Large intestine (tissue), 3 donors: ENCODE data around the gene KRAS. TPM values are rescaled to one million over a fixed set of nuclear protein-coding genes. Genes with fewer than 3 reads are reported as not detected.
A peak's percentile ranks its signal among the peaks of the same experiment; 100 is the strongest.

ENCODE experiments used
- DNase-seq, 2 donors: peaks; one replicate each; pipeline versions ENCODE4 v3.0.0 to v3.0.0-alpha.2; 2013
- H3K27ac ChIP-seq: one replicate; pipeline ENCODE4 v1.5.1; 2013; ENCODE audit warnings: low read length
- H3K27me3 ChIP-seq: 2 replicates; pipeline ENCODE4 v1.6.1; 2013; ENCODE audit warnings: low read length; ENCODE audit not compliant: control insufficient read depth, insufficient read depth
- H3K36me3 ChIP-seq: 2 replicates; pipeline ENCODE4 v1.6.1; 2013; ENCODE audit warnings: low read length; ENCODE audit not compliant: control insufficient read depth, insufficient read depth
- H3K4me1 ChIP-seq: one replicate; pipeline ENCODE4 v1.6.1; 2013; ENCODE audit warnings: low read length; ENCODE audit not compliant: control insufficient read depth, insufficient read depth
- H3K4me3 ChIP-seq: one replicate; pipeline ENCODE4 v1.5.1; 2013; ENCODE audit warnings: low read length
- H3K9me3 ChIP-seq: one replicate; pipeline ENCODE4 v1.6.1; 2013; ENCODE audit warnings: mild to moderate bottlenecking, low read depth, low read length, moderate library complexity; ENCODE audit not compliant: control insufficient read depth
- WGBS: methylation state at CpG from one replicate; pipeline ENCODE4 v1.1.5; 2013; ENCODE audit warnings: low lambda C conversion rate; ENCODE audit not compliant: insufficient coverage; 5-methylcytosine and 5-hydroxymethylcytosine counted together
- polyA plus RNA-seq: library from polyadenylated mRNA; unstranded; fragments of 120-200 nt; gene quantifications from one replicate; pipeline ENCODE4 v1.2.1, GENCODE V29; 2013

The KRAS gene
- polyA plus RNA-seq, 1 donor: 37.3 TPM

DNA sequence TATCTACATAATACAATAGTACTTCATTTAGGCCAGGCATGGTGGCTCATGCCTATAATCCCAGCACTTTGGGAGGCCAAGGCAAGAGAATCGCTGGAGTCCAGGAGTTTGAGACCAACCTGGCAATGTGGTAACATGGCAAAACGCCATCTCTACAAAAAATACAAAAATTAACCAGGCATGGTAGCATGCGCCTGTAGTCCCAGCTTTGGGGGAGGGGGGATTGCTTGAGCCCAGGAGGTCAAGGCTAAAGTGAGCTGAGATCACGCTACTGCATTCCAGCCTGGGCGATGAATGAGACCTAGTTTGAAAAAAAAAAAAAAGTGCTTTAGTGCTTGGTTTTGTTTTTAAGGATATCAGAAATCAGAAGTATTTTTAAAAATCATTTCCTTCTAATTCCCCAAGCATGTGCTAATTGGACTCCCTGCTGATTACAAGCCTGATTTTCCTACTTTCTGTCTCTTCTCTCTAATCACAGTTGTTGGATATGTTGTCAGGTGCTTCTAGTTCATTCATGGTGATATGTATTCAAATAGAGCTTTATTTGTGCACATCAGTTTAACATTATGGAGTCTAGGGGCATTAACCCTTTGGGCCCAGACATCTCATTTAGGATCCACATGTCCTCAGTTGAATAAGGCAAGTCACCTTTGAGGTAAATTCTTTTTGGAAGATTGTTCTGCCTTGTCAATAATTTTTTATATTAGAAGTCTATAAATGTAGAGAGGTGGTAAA lies 7.0 kb upstream of the KRAS start:
- H3K9me3 ChIP-seq: no peaks in the 10 kb centered on the region
- peaks cover 28% of the 10 kb centered on the region for H3K4me1 ChIP-seq
- H3K36me3 ChIP-seq: no peaks in the 10 kb centered on the region
- no peak for DNase-seq
- WGBS: 100% methylated on average over 2 of the region's 5 CpGs
- H3K27ac ChIP-seq: no peak overlapping the region
- H3K27me3 ChIP-seq: no peaks in the 10 kb centered on the region
- no peak overlapping the region for H3K4me3 ChIP-seq

GRCh38 chr12:25256826-25257225 lies 6.1 kb upstream of the KRAS start:
- Histone ChIP-seq H3K4me1 (peaks cover 28% of the 10 kb centered on the region), H3K36me3 (no peaks in the 10 kb centered on the region), H3K9me3 (no peaks in the 10 kb centered on the region), H3K4me3 (no peak overlapping the region), H3K27ac (no peak overlapping the region), H3K27me3 (no peaks in the 10 kb centered on the region)
- no peak for DNase-seq
- WGBS: 83% methylated on average over 1 of the region's 3 CpGs

DNA sequence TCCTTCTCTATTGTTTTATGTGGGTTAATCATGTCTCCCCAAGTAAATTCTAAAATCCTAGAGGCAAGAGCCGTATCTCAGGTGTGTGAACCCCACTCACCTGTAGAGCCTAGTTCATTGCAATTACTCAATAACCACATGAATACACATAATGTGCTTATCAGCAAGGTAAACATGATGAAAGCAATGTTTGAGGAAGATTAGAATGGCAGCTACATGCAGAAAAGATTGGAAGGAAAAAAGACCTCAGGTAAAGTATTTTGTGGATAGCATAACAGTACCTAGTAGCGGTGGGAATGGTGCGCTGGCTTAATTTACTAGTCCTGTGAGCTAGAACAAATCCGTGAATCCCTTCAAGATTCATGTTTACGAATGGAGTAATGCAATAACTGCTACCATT lies 5.3 kb upstream of the KRAS start:
- no peak overlapping the region for H3K4me3 ChIP-seq
- H3K36me3 ChIP-seq: no peaks in the 10 kb centered on the region
- no peaks in the 10 kb centered on the region for H3K27me3 ChIP-seq
- WGBS: 46% methylated on average over 3 of the region's 5 CpGs
- H3K4me1 ChIP-seq: peaks cover 28% of the 10 kb centered on the region
- H3K9me3 ChIP-seq: no peaks in the 10 kb centered on the region
- peak in 1 of 2 donors; percentile 44 for DNase-seq
- no peak overlapping the region for H3K27ac ChIP-seq

DNA sequence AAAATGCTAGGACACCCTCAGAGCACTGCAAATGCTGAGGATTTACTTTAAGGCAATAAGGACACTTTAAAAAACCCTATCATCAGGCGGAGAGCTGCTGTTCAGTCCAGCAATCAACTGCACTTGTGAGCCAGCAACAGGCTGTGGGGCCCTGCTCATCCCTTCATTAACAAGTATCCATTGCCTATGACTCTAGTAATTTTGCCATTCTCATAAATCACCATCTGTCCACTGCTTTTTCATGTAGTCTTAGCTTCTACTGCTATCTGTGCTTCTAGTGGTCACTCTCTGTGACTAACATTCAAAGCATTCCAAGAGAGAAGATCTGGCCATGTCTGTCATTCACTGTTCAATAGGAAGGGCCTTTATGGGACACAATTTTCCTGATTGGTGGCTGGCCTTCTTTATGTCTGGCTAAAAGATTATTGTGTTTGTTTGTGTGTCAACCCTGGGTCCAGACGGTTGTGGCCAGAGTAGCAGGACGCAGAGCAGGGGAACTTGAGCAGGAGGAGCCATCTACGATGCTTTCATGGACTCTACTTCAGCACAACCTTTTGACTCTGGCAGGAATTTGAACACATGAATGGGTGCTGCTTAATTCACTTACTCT lies 3.6 kb upstream of the KRAS start:
- H3K27me3 ChIP-seq: no peaks in the 10 kb centered on the region
- H3K36me3 ChIP-seq: no peaks in the 10 kb centered on the region
- peak overlapping the region; percentile 15 for H3K27ac ChIP-seq
- no peaks in the 10 kb centered on the region for H3K9me3 ChIP-seq
- no peak overlapping the region for H3K4me3 ChIP-seq
- peak in 1 of 2 donors; percentile 46 for DNase-seq
- H3K4me1 ChIP-seq: peaks cover 28% of the 10 kb centered on the region
- no CpG with 5 or more reads among the region's 4 CpGs for WGBS

DNA sequence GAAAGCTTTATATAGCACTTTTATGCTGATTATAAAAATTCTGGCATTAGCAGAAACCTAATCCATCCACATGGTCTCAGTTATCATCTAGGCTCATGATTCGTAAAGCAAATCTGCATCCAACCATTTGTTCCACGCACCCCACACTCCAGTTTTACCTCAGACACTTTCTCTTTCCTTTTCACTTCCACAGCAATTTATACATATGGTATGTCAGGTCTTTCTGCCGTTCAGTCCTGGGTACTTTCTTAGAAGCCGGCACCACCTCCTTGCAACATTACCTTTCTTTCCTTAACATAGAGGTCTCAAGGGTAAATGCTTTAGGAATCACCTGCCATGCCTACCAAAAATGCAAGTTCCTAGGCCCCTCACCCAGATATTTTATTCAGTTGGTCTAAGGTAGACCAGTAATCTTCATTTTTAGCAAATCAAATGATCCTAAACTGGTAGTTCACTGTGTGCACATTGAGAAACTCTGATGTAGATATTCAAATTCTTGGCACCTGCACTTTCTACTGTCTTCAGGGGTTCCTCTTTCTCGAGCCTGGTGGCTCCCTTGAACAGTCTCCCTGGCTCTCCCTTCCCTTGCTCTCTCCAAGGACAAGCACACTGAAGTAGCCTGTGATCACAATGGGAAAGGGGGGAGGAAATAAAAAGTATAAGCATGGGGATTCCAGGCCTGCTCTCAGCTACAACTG lies 2.8 kb upstream of the KRAS start:
- DNase-seq: peak in 1 of 2 donors; percentile 35
- H3K4me3 ChIP-seq: no peak overlapping the region
- no peaks in the 10 kb centered on the region for H3K36me3 ChIP-seq
- peaks cover 28% of the 10 kb centered on the region for H3K4me1 ChIP-seq
- 78% methylated on average over 3 of the region's 5 CpGs for WGBS
- H3K9me3 ChIP-seq: no peaks in the 10 kb centered on the region
- no peaks in the 10 kb centered on the region for H3K27me3 ChIP-seq
- peak overlapping the region; percentile 15 for H3K27ac ChIP-seq

- WGBS: no CpG with 5 or more reads among the region's 3 CpGs
- no peak overlapping the region for H3K4me3 ChIP-seq
- H3K9me3 ChIP-seq: no peaks in the 10 kb centered on the region
- H3K36me3 ChIP-seq: peaks cover 2% of the 10 kb centered on the region
- no peaks in the 10 kb centered on the region for H3K27me3 ChIP-seq
- H3K27ac ChIP-seq: no peak overlapping the region
- H3K4me1 ChIP-seq: peaks cover 28% of the 10 kb centered on the region
- DNase-seq: no peak
Observed at GRCh38 chr12:25252946-25253345, 2.2 kb upstream of the KRAS start.

DNA sequence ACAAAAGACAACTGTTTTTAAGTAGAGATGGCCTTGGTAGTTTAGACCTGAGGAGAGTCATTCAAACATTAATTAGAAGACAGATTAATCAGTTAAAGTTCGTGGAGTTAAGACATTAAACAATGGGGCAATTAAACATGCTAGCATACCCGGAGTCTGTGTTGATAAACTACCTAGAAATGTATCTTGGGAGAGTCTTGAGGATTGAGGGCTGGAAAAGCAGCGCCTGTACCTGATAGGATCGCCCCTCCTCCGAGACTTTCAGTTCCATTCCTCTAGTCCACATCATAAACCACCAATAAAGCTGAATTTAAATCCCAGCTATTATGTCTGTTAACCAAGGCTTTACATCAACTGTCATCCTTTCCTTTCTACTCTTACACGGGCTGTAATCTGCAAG lies 1.0 kb upstream of the KRAS start:
- H3K9me3 ChIP-seq: no peaks in the 10 kb centered on the region
- no peaks in the 10 kb centered on the region for H3K27me3 ChIP-seq
- H3K4me3 ChIP-seq: peak overlapping the region; percentile 64
- H3K27ac ChIP-seq: peak overlapping the region; percentile 48
- peaks cover 25% of the 10 kb centered on the region for H3K4me1 ChIP-seq
- DNase-seq: peak in 1 of 2 donors; percentile 63
- WGBS: 40% methylated on average over 1 of the region's 6 CpGs
- H3K36me3 ChIP-seq: peaks cover 5% of the 10 kb centered on the region

DNA sequence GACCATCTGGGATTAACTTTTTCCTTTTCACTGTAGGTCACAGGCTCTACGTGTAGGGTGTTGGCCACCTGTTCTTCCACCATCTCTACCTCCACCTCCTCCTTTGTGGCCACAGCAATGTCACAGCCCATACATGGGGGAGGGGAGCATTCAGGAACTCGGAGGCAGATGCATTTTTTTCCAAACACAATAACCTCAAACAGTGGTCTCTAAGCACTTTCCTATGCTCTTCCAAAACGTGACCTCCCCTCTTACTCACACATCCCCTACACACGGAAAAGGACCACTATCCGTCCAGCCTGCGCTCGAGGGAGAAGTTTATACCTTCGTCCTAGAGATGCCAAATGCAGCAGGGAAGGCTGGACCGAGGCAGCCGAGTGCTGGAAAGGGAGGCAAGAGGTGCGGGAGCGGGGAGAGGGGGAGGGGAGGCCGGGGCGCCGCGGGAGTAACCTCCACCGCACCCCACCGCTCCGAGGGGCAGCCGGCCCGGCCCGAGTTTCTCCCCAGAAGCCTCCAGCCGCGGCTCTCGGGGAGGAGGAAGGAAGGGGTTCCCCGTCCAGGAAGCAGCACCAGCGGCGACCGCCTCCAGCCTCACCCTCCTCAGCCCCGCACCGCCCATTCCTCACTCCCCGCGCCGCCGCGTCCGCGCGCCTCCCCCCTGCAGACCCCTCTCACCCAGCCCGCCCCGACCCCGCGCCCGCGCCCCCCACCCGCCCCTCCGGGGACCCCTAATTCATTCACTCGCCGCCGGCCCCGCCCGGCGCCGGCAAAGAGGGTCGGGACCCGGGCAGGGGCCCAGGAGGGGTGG lies 594 bp downstream of the KRAS start:
- no peaks in the 10 kb centered on the region for H3K9me3 ChIP-seq
- peaks cover 18% of the 10 kb centered on the region for H3K4me1 ChIP-seq
- peak overlapping the region; percentile 94 for H3K27ac ChIP-seq
- peaks cover 6% of the 10 kb centered on the region for H3K36me3 ChIP-seq
- H3K4me3 ChIP-seq: peak overlapping the region; percentile 92
- peak; percentile 38 to 81 for DNase-seq
- WGBS: no CpG with 5 or more reads among the region's 56 CpGs
- no peaks in the 10 kb centered on the region for H3K27me3 ChIP-seq

DNA sequence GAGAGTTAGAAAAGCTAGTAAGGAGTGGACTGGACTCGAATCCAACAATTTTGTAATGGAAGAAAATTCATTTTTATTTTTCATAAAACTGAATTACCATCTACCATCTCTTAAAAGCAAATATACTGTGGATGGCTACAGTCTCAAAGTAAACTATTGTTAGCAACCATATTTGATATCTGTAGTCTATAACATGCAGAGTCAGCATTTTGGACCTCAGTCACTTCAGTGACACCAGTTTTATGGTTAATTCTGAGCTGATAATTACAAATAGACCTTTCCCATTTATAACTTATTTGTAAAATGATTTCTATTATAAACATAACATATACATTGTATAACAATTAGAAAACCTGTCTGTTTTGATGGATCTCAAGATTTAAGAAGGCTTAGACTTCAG lies 2.0 kb downstream of the KRAS start:
- no peaks in the 10 kb centered on the region for H3K27me3 ChIP-seq
- no peak overlapping the region for H3K4me3 ChIP-seq
- no CpG with 5 or more reads among the region's 1 CpG for WGBS
- H3K27ac ChIP-seq: no peak overlapping the region
- H3K9me3 ChIP-seq: no peaks in the 10 kb centered on the region
- DNase-seq: no peak
- peaks cover 8% of the 10 kb centered on the region for H3K4me1 ChIP-seq
- peaks cover 7% of the 10 kb centered on the region for H3K36me3 ChIP-seq

DNA sequence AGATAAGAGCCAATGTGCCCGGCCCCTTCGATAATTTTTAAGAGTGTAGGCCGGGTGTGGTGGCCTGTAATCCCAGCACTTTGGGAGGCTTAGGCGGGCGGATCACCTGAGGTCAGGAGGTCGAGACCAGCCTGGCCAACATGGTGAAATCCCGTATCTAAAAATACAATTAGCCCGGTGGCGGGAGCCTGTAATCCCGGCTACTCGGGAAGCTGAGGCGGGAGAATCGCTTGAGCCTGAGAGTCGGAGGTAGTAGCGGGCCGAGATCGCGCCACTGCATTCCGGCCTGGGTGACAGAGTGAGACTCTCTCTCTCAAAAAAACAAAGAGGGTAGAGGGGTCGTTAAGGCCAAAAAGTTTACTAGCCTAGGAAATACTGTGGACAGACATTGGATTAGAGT lies 2.6 kb downstream of the KRAS start:
- Histone ChIP-seq H3K4me1 (peaks cover 6% of the 10 kb centered on the region), H3K36me3 (peaks cover 7% of the 10 kb centered on the region), H3K27ac (no peak overlapping the region), H3K9me3 (no peaks in the 10 kb centered on the region), H3K4me3 (no peak overlapping the region), H3K27me3 (no peaks in the 10 kb centered on the region)
- no peak for DNase-seq
- WGBS: no CpG with 5 or more reads among the region's 20 CpGs
